Adrenal gland (tissue), 12 donors: Measurements from ENCODE around the gene PDE9A. TPM values are rescaled to one million over a fixed set of nuclear protein-coding genes. Genes with fewer than 3 reads are reported as not detected.

ENCODE experiments used
- DNase-seq, 7 donors: peaks; one replicate each; pipeline ENCODE4 v3.0.0-alpha.2; 2019 to 2020
- H3K27ac ChIP-seq, 5 donors: fragments of 200-600 bp; sonication (generic) in 4 of 5; 1 replicate in 3 of 5; 2 replicates in 2 of 5; pipeline versions ENCODE4 v1.5.1 to v1.8.0; 2016 to 2020; ENCODE audit warnings: mild to moderate bottlenecking in 1 of 5
- H3K27me3 ChIP-seq: fragments of 200-600 bp; 2 replicates; pipeline ENCODE4 v1.8.0; 2021
- H3K36me3 ChIP-seq, 2 donors: fragments of 200-600 bp; replicated peaks in 1 of 2; 1 replicate in 1 of 2; 2 replicates in 1 of 2; pipeline versions ENCODE4 v1.5.1 to v1.8.0; 2018 to 2022
- H3K4me1 ChIP-seq, 2 donors: fragments of 200-600 bp; replicated peaks in 1 of 2; 1 replicate in 1 of 2; 2 replicates in 1 of 2; pipeline versions ENCODE4 v1.5.1 to v1.8.0; 2018 to 2021
- H3K4me3 ChIP-seq, 4 donors: fragments of 200-600 bp; sonication (generic) in 3 of 4; one replicate each; pipeline ENCODE4 v1.5.1; 2016 to 2018
- H3K9me3 ChIP-seq, 3 donors: fragments of 200-600 bp; sonication (generic) in 1 of 3; replicated peaks in 1 of 3; 1 replicate in 2 of 3; 2 replicates in 1 of 3; pipeline versions ENCODE4 v1.5.1 to v1.8.0; 2016 to 2021
- CTCF ChIP-seq, 6 experiments: fragments of 450-650 bp in 4 of 6; fragments of 200-600 bp in 2 of 6; sonication (generic) in 1 of 6; IDR thresholded peaks; 1 replicate in 5 of 6; 2 replicates in 1 of 6; pipeline versions ENCODE4 v1.5.1 to v1.8.0; 2016 to 2021; ENCODE audit warnings: antibody characterized with exemption in 6 of 6, mild to moderate bottlenecking in 2 of 6, moderate library complexity in 1 of 6
- POLR2A ChIP-seq, 2 donors: fragments of 450-650 bp; IDR thresholded peaks; one replicate each; pipeline ENCODE4 v1.6.1; 2017; ENCODE audit warnings: antibody characterized with exemption in 2 of 2, mild to moderate bottlenecking in 2 of 2, moderate library complexity in 1 of 2
- WGBS, 4 donors: extraction: QIAGEN DNeasy Blood & Tissue Kit in 2 of 4; methylation state at CpG; one replicate each; pipeline versions ENCODE4 v1.1.5 to v1.1.7; 2013 to 2017; 5-methylcytosine and 5-hydroxymethylcytosine counted together
- intact Hi-C, 2 donors: fragments of 100-400 bp; cut with DNase I; formaldehyde crosslinking; loops; one replicate each; pipeline versions ENCODE4 v1.14.1 to v1.15.0; 2022 to 2023
- polyA plus RNA-seq, 3 donors: library from polyadenylated mRNA; stranded (reverse); fragments of 200-250 nt in 2 of 3; fragments of 350-450 nt in 1 of 3; fragmentation: Illumina TruSeq in 1 of 3; extraction: RNeasy Lipid Tissue Mini Kit (QIAGEN cat#74804) in 1 of 3; gene quantifications; one replicate each; pipeline ENCODE4 v1.2.3, GENCODE V29; 2013 to 2014
- total RNA-seq, 9 donors: library from RNA; depleted of rRNA in 4 of 9; stranded (reverse); fragments of >200 nt in 4 of 9; fragments of 120-200 nt in 1 of 9; fragmentation: NEBNext Ultra II Directional in 1 of 9; extraction: Animal tissue kit (Norgen Biotek cat#: 25700) in 1 of 9; gene quantifications; one replicate each; pipeline versions ENCODE4 v1.1.0 to v1.2.4, GENCODE V29; 2013 to 2023
- donor health status: healthy with polysubstance abuse.
- donor health status: Bipolar disorder and iron deficiency.
- donor health status: DM: yes; HTN: yes; CAD: no.
- donor health status: DM: no; HTN: no; CAD: no.
- donor health status: DM: no; HTN: no; CAD: no.
- donor health status: DM: yes; HTN: yes; CAD: no.

Gene PDE9A
- total and polyA plus RNA-seq, 12 donors, result 4.6 to 58.1 (median 19.5) TPM

GRCh38 chr21:42781150-42781970 is 127.9 kb downstream of the PDE9A start:
- H3K27me3 ChIP-seq, result no peaks in the 10 kb centered on the region
- peaks cover 4 to 12% of the 10 kb centered on the region in 2 donors for H3K4me1 ChIP-seq
- intact Hi-C loops, result loop anchor here in 1 of 2 donors (10.0 kb wide), 2 partner anchors 47 to 73 kb away; no protein-coding TSS in a partner anchor
- H3K4me3 ChIP-seq, result peak overlapping the region in 1 of 4 donors; percentile 36
- H3K36me3 ChIP-seq, result no peaks in the 10 kb centered on the region
- TF ChIP-seq CTCF (IDR thresholded peaks at IDR 0.05) (no peak), POLR2A (IDR thresholded peaks at IDR 0.05) (no peak)
- WGBS, 4 donors, result 11 to 15% (median 13%) methylated on average over 35 to 40 of the region's 40 CpGs
- DNase-seq, result peak in 4 of 7 donors; percentile 28 to 50 (median 43)
- peak overlapping the region in 1 of 5 donors; percentile 29 for H3K27ac ChIP-seq
- no peaks in the 10 kb centered on the region for H3K9me3 ChIP-seq

DNA sequence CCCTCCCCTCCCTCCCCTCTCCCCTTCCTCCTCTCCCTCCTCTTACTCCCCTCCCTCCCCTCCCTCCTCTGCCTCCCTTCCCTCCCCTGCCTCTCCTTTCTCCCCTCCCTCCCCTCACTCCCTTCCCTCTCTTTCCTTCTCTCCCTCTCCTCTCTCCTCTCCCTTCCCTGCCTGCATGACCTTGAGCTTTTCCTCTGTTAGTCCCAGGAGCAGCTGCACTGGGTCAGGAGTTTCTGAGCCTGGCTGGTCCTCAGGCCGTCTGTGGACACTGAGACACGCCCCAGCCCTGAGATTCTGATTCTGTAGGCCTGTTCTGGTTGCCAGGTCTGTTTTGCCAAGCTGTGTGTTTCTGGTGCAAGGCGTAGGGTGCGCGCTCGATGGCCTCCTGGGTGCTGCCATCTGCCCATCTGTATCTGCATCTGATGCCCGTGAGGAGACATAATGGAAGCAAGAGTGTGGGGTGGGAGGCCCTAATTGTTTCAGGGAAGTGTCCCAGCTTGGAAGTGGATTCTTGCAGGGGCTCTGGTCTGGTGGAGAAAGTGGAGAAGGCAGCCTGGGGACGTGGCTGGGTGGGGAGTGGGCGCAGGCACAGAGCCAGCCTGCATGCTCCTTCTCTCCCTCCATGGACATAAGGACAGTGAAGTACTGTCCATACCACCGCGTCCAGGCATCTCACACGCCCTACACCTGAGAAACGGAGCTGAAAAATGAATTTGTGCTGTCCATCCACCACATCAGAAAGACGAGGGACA is 128.7 kb downstream of the PDE9A start:
- 80 to 88% (median 84%) methylated on average over 14 of the region's 14 CpGs for WGBS, 4 donors
- intact Hi-C loops, result loop anchor here in 1 of 2 donors (10.0 kb wide), 2 partner anchors 47 to 73 kb away; no protein-coding TSS in a partner anchor
- peak overlapping the region in 1 of 5 donors; percentile 29 for H3K27ac ChIP-seq
- H3K9me3 ChIP-seq, result no peaks in the 10 kb centered on the region
- H3K27me3 ChIP-seq, result no peaks in the 10 kb centered on the region
- H3K4me1 ChIP-seq, result peaks cover 4 to 12% of the 10 kb centered on the region in 2 donors
- H3K4me3 ChIP-seq, result no peak overlapping the region
- DNase-seq, result peak in 4 of 7 donors; percentile 31 to 45 (median 38)
- no peak for TF ChIP-seq CTCF (IDR thresholded peaks at IDR 0.05)
- TF ChIP-seq POLR2A (IDR thresholded peaks at IDR 0.05), result no peak
- no peaks in the 10 kb centered on the region for H3K36me3 ChIP-seq

- WGBS, 4 donors, result 87 to 93% (median 90%) methylated on average over 10 of the region's 10 CpGs
- no peak for TF ChIP-seq POLR2A (IDR thresholded peaks at IDR 0.05)
- no peak for TF ChIP-seq CTCF (IDR thresholded peaks at IDR 0.05)
- Histone ChIP-seq H3K27ac (no peak overlapping the region), H3K9me3 (no peaks in the 10 kb centered on the region), H3K27me3 (no peaks in the 10 kb centered on the region), H3K4me1 (peaks cover 4 to 12% of the 10 kb centered on the region in 2 donors), H3K4me3 (no peak overlapping the region), H3K36me3 (no peaks in the 10 kb centered on the region)
- no peak for DNase-seq
- intact Hi-C loops, result loop anchor here in 1 of 2 donors (10.0 kb wide), 2 partner anchors 48 to 72 kb away; no protein-coding TSS in a partner anchor
Measured at GRCh38 chr21:42782723-42783242, 129.4 kb downstream of the PDE9A start.

DNA sequence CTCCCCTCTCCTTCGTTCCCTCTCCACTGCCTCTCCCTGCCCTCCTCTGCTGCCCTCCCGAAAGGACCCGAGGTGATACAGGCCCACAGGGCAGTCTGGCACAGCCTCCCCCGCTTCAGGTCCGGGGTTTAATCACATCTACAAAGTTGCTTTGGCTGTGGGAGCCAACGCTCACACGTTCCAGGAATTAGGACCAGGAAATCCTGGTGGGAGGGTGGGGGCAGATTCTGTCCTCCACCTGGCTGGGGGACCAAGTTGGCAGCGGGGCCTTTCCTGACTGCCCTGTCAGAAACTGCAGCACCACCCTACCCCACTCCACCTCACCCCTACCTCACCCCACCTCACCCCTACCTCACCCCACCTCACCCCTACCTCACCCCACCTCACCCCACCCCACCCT is 130.9 kb downstream of the PDE9A start:
- Histone ChIP-seq H3K9me3 (no peaks in the 10 kb centered on the region), H3K4me1 (peaks cover 4 to 12% of the 10 kb centered on the region in 2 donors), H3K36me3 (no peaks in the 10 kb centered on the region), H3K27ac (peak overlapping the region in 3 of 5 donors; percentile 32 to 79 (median 54)), H3K27me3 (no peaks in the 10 kb centered on the region), H3K4me3 (no peak overlapping the region)
- no peak for DNase-seq
- intact Hi-C loops, result loop anchor here in 1 of 2 donors (10.0 kb wide), 2 partner anchors 49 to 71 kb away; no protein-coding TSS in a partner anchor
- 43 to 51% (median 45%) methylated on average over 7 to 8 of the region's 8 CpGs for WGBS, 4 donors
- TF ChIP-seq CTCF (IDR thresholded peaks at IDR 0.05), result no peak
- no peak for TF ChIP-seq POLR2A (IDR thresholded peaks at IDR 0.05)
